Ovary (tissue), 3 donors: Measurements from ENCODE around the gene PLET1.

Source experiments
- CTCF ChIP-seq, 3 donors: fragments of 450-650 bp in 2 of 3; fragments of 200-600 bp in 1 of 3; IDR thresholded peaks; one replicate each; pipeline versions ENCODE4 v1.5.1 to v1.8.0; 2016 to 2022; ENCODE audit warnings: antibody characterized with exemption in 3 of 3, mild to moderate bottlenecking in 1 of 3
- EP300 ChIP-seq: sonication (generic); formaldehyde crosslinking; IDR thresholded peaks from one replicate; pipeline ENCODE4 v1.6.1; 2017; ENCODE audit warnings: antibody characterized with exemption
- POLR2A ChIP-seq: fragments of 450-650 bp; IDR thresholded peaks from one replicate; pipeline ENCODE4 v1.6.1; 2017; ENCODE audit warnings: antibody characterized with exemption, mild to moderate bottlenecking, moderate library complexity
- donor health status: DM: no; HTN: no; CAD: no.

DNA sequence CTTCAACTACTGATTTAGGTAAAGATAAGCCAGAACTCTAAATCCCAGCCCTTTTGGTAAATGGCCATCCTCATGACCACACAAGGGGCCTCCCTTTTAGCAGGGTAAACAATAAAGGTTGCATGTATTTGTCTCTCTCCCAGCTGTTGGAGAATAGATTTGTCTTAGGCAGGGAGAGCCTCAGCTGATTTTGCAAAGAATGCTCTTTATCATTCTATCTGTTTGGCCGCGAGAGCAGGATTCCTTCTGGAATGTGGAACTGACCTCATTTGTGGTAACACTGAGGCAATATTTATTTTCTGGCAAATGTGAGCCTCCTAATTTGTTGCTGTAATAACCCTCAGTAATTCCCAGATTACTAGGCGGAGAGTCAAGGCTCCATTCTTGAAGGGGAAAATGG is 19.2 kb downstream of the PLET1 start:
- TF ChIP-seq CTCF (IDR thresholded peaks at IDR 0.05) (no peak), EP300 (no peak), POLR2A (no peak)
